K562 (cell line): ENCODE data around the gene MRPL48. TPM values are rescaled to one million over a fixed set of nuclear protein-coding genes. Genes with fewer than 3 reads are reported as not detected.

Source experiments
- E4F1 ChIP-seq: fragments of 250-450 bp; sonication (Bioruptor Pico); IDR thresholded peaks from 2 replicates; pipeline ENCODE4 v1.5.0; 2021; ENCODE audit warnings: mild to moderate bottlenecking, borderline replicate concordance
- ETV6 ChIP-seq, 3 experiments: fragments of 150-350 bp in 1 of 3; sonication (generic) in 1 of 3; formaldehyde crosslinking in 1 of 3; IDR thresholded peaks; 2 replicates each; pipeline versions ENCODE4 v1.6.1 to v1.8.0; 2014 to 2022; ENCODE audit warnings: borderline replicate concordance in 2 of 3, low read depth in 2 of 3, antibody characterized with exemption in 1 of 3, low read length in 1 of 3, mild to moderate bottlenecking in 1 of 3, missing genetic modification reagents in 1 of 3
- FOXK1 ChIP-seq: sonication (generic); formaldehyde crosslinking; IDR thresholded peaks from 2 replicates; pipeline ENCODE4 v1.8.0; 2022; ENCODE audit warnings: missing genetic modification reagents, mild to moderate bottlenecking, borderline replicate concordance
- GABPB1 ChIP-seq: sonication (generic); formaldehyde crosslinking; IDR thresholded peaks from 2 replicates; pipeline ENCODE4 v1.8.0; 2022; ENCODE audit warnings: mild to moderate bottlenecking, missing genetic modification reagents
- KLF6 ChIP-seq: fragments of 250-450 bp; sonication (Bioruptor Pico); IDR thresholded peaks from 2 replicates; pipeline ENCODE4 v1.4.0; 2020; ENCODE audit warnings: mild to moderate bottlenecking, moderate library complexity, borderline replicate concordance
- MEIS2 ChIP-seq: fragments of 450-650 bp; IDR thresholded peaks from 2 replicates; pipeline ENCODE4 v1.6.1; 2014; ENCODE audit warnings: mild to moderate bottlenecking; ENCODE audit not compliant: partially characterized antibody
- NCOA2 ChIP-seq, 2 experiments: fragments of 450-650 bp; IDR thresholded peaks; 2 replicates each; pipeline ENCODE4 v1.6.1; 2018; ENCODE audit warnings: mild to moderate bottlenecking in 2 of 2, moderate library complexity in 1 of 2; ENCODE audit not compliant: partially characterized antibody in 2 of 2
- NR0B1 ChIP-seq: fragments of 450-650 bp; IDR thresholded peaks from one replicate; pipeline ENCODE4 v1.6.1; 2018; ENCODE audit warnings: mild to moderate bottlenecking, moderate library complexity; ENCODE audit not compliant: partially characterized antibody
- RERE ChIP-seq: sonication (generic); formaldehyde crosslinking; IDR thresholded peaks from 2 replicates; pipeline ENCODE4 v1.8.0; 2023; ENCODE audit warnings: missing genetic modification reagents, mild to moderate bottlenecking, borderline replicate concordance
- SRSF9 ChIP-seq: fragments of 200-400 bp; formaldehyde crosslinking; IDR thresholded peaks from 2 replicates; pipeline ENCODE4 v1.6.1; 2017; ENCODE audit warnings: low read depth, low read length, borderline replicate concordance
- ZC3H8 ChIP-seq: fragments of 450-650 bp; IDR thresholded peaks from 2 replicates; pipeline ENCODE4 v1.6.1; 2017
- polyA plus RNA-seq, 8 experiments: library from polyadenylated mRNA; depleted of rRNA in 4 of 8; stranded (reverse) in 5 of 8; unstranded in 3 of 8; fragments of >200 nt; fragmentation: Nextera tagmentation in 2 of 8; fragmentation: Illumina TruSeq in 1 of 8; extraction: Ambion mirVana in 2 of 8; extraction: Trizol in 1 of 8; gene quantifications; 2 replicates each; pipeline versions ENCODE4 v1.2.1 to v1.2.3, GENCODE V29; 2011 to 2014; ENCODE audit warnings: inconsistent platforms in 1 of 8, missing spikeins in 1 of 8
- total RNA-seq, 7 experiments: library from RNA; depleted of rRNA in 6 of 7; stranded (reverse); fragments of >200 nt in 6 of 7; fragmentation: Illumina TruSeq in 2 of 7; extraction: Trizol in 2 of 7; gene quantifications; 2 replicates each; pipeline versions ENCODE4 v1.2.1 to v1.2.3, GENCODE V29; 2011 to 2021; ENCODE audit warnings: low replicate concordance in 1 of 7

Gene MRPL48
- total and polyA plus RNA-seq, 9 of the 15 experiments (the other 6 are each of a cell fraction or from before 2014, with no cell fraction given), result 66.0 to 237 (median 104) TPM

GRCh38 chr11:73876424-73877310 lies 89.0 kb downstream of the MRPL48 start, which contains the start of the genes COA4 and PAAF1 (continued):
- no peak for TF ChIP-seq E4F1 (CRISPR knock-in tag)
- TF ChIP-seq RERE (CRISPR knock-in tag), result no peak
- TF ChIP-seq KLF6 (CRISPR knock-in tag), result no peak
- peak; percentile 89 for TF ChIP-seq GABPB1 (CRISPR knock-in tag)
- TF ChIP-seq NR0B1, result no peak
- no peak for TF ChIP-seq ZC3H8
- TF ChIP-seq NCOA2 (IDR thresholded peaks at IDR 0.05; ENCODE audit: partially characterized antibody in 2 of 2), result no peak
- TF ChIP-seq MEIS2, result peak; percentile 24
- TF ChIP-seq FOXK1 (CRISPR knock-in tag), result no peak; the same call in 1 of the 2 replicates
- TF ChIP-seq ETV6 (IDR thresholded peaks at IDR 0.05; ENCODE audit: borderline replicate concordance in 1 of 2, low read depth in 2 of 2, low read length in 1 of 2), result peak; percentile 32 to 63; a peak in 2 of 4 replicates
- no peak; the same call in 1 of the 2 replicates for TF ChIP-seq ETV6 (CRISPR knock-in tag; IDR thresholded peaks at IDR 0.05; ENCODE audit: borderline replicate concordance)
- TF ChIP-seq SRSF9, result no peak
